Mesenchymal stem cell (in vitro differentiated cells and primary cell): ENCODE results near the gene DAPP1.

Source experiments
- DNase-seq: peaks from one replicate; pipeline ENCODE4 v3.0.0-alpha.2; 2013
- H2AFZ ChIP-seq: one replicate; pipeline ENCODE4 v1.6.1; 2013; ENCODE audit warnings: low read depth, mild to moderate bottlenecking, control low read depth, inconsistent platforms, low read length, moderate library complexity
- H2AK5ac ChIP-seq: 2 replicates; pipeline ENCODE4 v1.6.1; 2013; ENCODE audit warnings: low read length, moderate library complexity, mild to moderate bottlenecking, inconsistent platforms; ENCODE audit not compliant: severe bottlenecking
- H2BK120ac ChIP-seq: one replicate; pipeline ENCODE4 v1.6.1; 2013; ENCODE audit warnings: low read depth, mild to moderate bottlenecking, inconsistent platforms, low read length, moderate library complexity
- H2BK12ac ChIP-seq, 2 experiments: one replicate each; pipeline ENCODE4 v1.6.1; 2013; ENCODE audit warnings: inconsistent platforms in 2 of 2, low read length in 2 of 2, mild to moderate bottlenecking in 2 of 2, moderate library complexity in 2 of 2, control low read depth in 1 of 2
- H2BK15ac ChIP-seq: one replicate; pipeline ENCODE4 v1.6.1; 2013; ENCODE audit warnings: mild to moderate bottlenecking, low read depth, inconsistent platforms; ENCODE audit not compliant: poor library complexity, severe bottlenecking
- H2BK5ac ChIP-seq: 2 replicates; pipeline ENCODE4 v1.6.1; 2013; ENCODE audit warnings: low read depth, mild to moderate bottlenecking, low read length, control low read depth, inconsistent platforms; ENCODE audit not compliant: poor library complexity, severe bottlenecking
- H3K14ac ChIP-seq, 2 experiments: one replicate each; pipeline ENCODE4 v1.6.1; 2013; ENCODE audit warnings: inconsistent platforms in 2 of 2, low read length in 2 of 2, control low read depth in 1 of 2, mild to moderate bottlenecking in 1 of 2, moderate library complexity in 1 of 2
- H3K18ac ChIP-seq, 2 experiments: one replicate each; pipeline ENCODE4 v1.6.1; 2013; ENCODE audit warnings: inconsistent platforms in 2 of 2, low read length in 2 of 2, control low read depth in 1 of 2, low read depth in 1 of 2, mild to moderate bottlenecking in 1 of 2
- H3K23ac ChIP-seq, 2 experiments: one replicate each; pipeline ENCODE4 v1.6.1; 2013; ENCODE audit warnings: inconsistent platforms in 2 of 2, low read length in 2 of 2, mild to moderate bottlenecking in 2 of 2, moderate library complexity in 2 of 2, control low read depth in 1 of 2
- H3K27ac ChIP-seq: 2 replicates; pipeline ENCODE4 v1.5.1; 2013; ENCODE audit warnings: mild to moderate bottlenecking, moderate library complexity, low read length, control low read depth, inconsistent platforms; ENCODE audit not compliant: poor library complexity, severe bottlenecking
- H3K27me3 ChIP-seq, 2 experiments: 2 replicates each; pipeline versions ENCODE4 v1.6.1 to v1.7.0; 2013; ENCODE audit warnings: low read length in 2 of 2, mild to moderate bottlenecking in 2 of 2, moderate library complexity in 2 of 2, control low read depth in 1 of 2, inconsistent platforms in 1 of 2; ENCODE audit not compliant: control insufficient read depth in 1 of 2, insufficient read depth in 1 of 2
- H3K36me3 ChIP-seq, 2 experiments: 2 replicates each; pipeline versions ENCODE4 v1.6.1 to v1.7.0; 2013; ENCODE audit warnings: low read length in 2 of 2, control low read depth in 1 of 2, inconsistent platforms in 1 of 2, low read depth in 1 of 2, mild to moderate bottlenecking in 1 of 2; ENCODE audit not compliant: insufficient read depth in 2 of 2, control insufficient read depth in 1 of 2
- H3K4ac ChIP-seq, 2 experiments: one replicate each; pipeline ENCODE4 v1.6.1; 2013; ENCODE audit warnings: inconsistent platforms in 2 of 2, low read length in 2 of 2, mild to moderate bottlenecking in 2 of 2, moderate library complexity in 2 of 2, control low read depth in 1 of 2, low read depth in 1 of 2
- H3K4me1 ChIP-seq: 2 replicates; pipeline ENCODE4 v1.6.1; 2013; ENCODE audit warnings: low read depth, low read length, control low read depth; ENCODE audit not compliant: control insufficient read depth, insufficient read depth
- H3K4me2 ChIP-seq: 2 replicates; pipeline ENCODE4 v1.6.1; 2013; ENCODE audit warnings: low read length, mild to moderate bottlenecking, inconsistent platforms; ENCODE audit not compliant: poor library complexity, severe bottlenecking
- H3K4me3 ChIP-seq, 2 experiments: 2 replicates each; pipeline versions ENCODE4 v1.5.1 to v1.7.0; 2013; ENCODE audit warnings: low read length in 2 of 2, mild to moderate bottlenecking in 2 of 2, control low read depth in 1 of 2, low read depth in 1 of 2; ENCODE audit not compliant: insufficient read depth in 1 of 2
- H3K79me1 ChIP-seq: replicated peaks from 2 replicates; pipeline ENCODE4 v1.6.1; 2013; ENCODE audit warnings: mild to moderate bottlenecking, control low read depth, low read length, inconsistent platforms; ENCODE audit not compliant: poor library complexity, severe bottlenecking
- H3K9ac ChIP-seq: 2 replicates; pipeline ENCODE4 v1.7.0; 2013; ENCODE audit warnings: mild to moderate bottlenecking, low read length, moderate library complexity
- H3K9me3 ChIP-seq: 2 replicates; pipeline ENCODE4 v1.7.0; 2013; ENCODE audit warnings: mild to moderate bottlenecking, low read length; ENCODE audit not compliant: control insufficient read depth
- H4K8ac ChIP-seq: one replicate; pipeline ENCODE4 v1.6.1; 2013; ENCODE audit warnings: inconsistent platforms, mild to moderate bottlenecking, low read length, moderate library complexity
- H4K91ac ChIP-seq: one replicate; pipeline ENCODE4 v1.6.1; 2013; ENCODE audit warnings: mild to moderate bottlenecking, low read length, inconsistent platforms
- WGBS: methylation state at CpG from one replicate; pipeline ENCODE4 v1.1.7; 2013; ENCODE audit warnings: mixed read lengths; 5-methylcytosine and 5-hydroxymethylcytosine counted together

DAPP1 gene

DNA sequence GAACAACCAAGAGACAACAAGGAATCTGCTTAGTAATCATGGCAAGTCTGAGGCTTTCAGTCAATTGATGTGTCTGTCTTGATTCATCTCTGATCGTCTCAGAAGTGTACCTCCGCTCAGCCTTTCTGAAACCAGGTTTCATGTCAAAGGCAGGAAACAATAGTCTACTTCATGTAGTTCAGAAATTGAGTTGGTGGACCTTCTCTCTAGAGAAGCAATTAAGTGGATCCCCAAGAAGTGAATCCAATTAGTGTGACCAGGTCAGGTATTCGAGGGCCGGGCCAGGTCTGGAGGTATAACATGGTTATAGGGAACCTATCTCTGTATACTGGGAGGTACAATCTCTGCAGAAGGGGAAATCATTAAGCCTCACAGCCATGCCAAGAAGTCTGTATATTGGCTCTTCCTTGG, 32.0 kb downstream of the DAPP1 start:
- Histone ChIP-seq H4K91ac (no peak overlapping the region), H3K36me3 (no peaks in the 10 kb centered on the region), H3K27ac (no peak overlapping the region), H3K4ac (no peak overlapping the region), H2BK5ac (no peak overlapping the region), H2AK5ac (no peak overlapping the region), H3K9ac (no peak overlapping the region), H3K14ac (no peak overlapping the region), H3K27me3 (no peaks in the 10 kb centered on the region), H2BK120ac (no peak overlapping the region), H3K4me1 (no peaks in the 10 kb centered on the region), H2BK12ac (no peak overlapping the region), H4K8ac (no peak overlapping the region), H3K23ac (no peak overlapping the region), H2AFZ (no peak overlapping the region), H2BK15ac (no peak overlapping the region), H3K4me3 (no peak overlapping the region), H3K4me2 (no peak overlapping the region), H3K9me3 (no peaks in the 10 kb centered on the region), H3K79me1 (no peaks in the 10 kb centered on the region), H3K18ac (no peak overlapping the region)
- over 99% methylated on average over 4 of the region's 4 CpGs for WGBS
- DNase-seq: no peak

DNA sequence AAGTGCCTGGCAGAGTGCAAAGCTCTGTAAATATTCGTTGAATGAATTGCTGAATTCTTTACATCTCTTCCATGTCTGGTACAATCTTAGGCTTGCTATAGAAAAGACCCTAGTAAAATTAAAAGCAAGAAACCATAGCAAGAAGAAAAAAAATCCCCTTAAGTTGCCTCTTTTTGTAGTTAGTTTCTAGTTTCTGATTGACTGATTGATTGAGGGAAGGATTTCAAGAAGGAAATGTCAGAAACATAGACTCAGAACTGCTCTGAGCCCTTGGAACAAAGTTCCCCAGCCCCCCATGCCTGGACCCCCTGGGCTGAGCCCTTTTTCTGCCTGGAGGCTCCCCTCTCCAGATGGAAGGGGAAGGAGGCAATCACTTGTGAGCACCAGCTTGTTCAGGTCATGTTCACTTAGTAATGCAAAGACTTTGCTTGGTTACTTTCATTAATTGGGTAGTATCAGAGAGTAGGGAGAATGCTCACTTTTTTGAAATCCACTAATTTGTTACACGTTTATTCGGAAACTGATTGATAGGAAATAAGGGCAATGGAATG, 35.6 kb downstream of the DAPP1 start:
- no peak overlapping the region for H3K4ac ChIP-seq
- H2BK12ac ChIP-seq: no peak overlapping the region
- H3K27ac ChIP-seq: no peak overlapping the region
- H3K4me1 ChIP-seq: no peaks in the 10 kb centered on the region
- H3K9ac ChIP-seq: no peak overlapping the region
- no peaks in the 10 kb centered on the region for H3K36me3 ChIP-seq
- no peak overlapping the region for H3K14ac ChIP-seq
- H4K8ac ChIP-seq: no peak overlapping the region
- H2AK5ac ChIP-seq: no peak overlapping the region
- no peak overlapping the region for H2BK120ac ChIP-seq
- no peak overlapping the region for H2BK5ac ChIP-seq
- H4K91ac ChIP-seq: no peak overlapping the region
- H3K18ac ChIP-seq: no peak overlapping the region
- 89% methylated on average over 2 of the region's 3 CpGs for WGBS
- H3K27me3 ChIP-seq: no peaks in the 10 kb centered on the region
- H2AFZ ChIP-seq: no peak overlapping the region
- no peak overlapping the region for H3K23ac ChIP-seq
- no peak overlapping the region for H3K4me2 ChIP-seq
- DNase-seq: no peak
- H3K79me1 ChIP-seq: no peaks in the 10 kb centered on the region
- H3K9me3 ChIP-seq: no peaks in the 10 kb centered on the region
- H3K4me3 ChIP-seq: no peak overlapping the region
- no peak overlapping the region for H2BK15ac ChIP-seq

DNA sequence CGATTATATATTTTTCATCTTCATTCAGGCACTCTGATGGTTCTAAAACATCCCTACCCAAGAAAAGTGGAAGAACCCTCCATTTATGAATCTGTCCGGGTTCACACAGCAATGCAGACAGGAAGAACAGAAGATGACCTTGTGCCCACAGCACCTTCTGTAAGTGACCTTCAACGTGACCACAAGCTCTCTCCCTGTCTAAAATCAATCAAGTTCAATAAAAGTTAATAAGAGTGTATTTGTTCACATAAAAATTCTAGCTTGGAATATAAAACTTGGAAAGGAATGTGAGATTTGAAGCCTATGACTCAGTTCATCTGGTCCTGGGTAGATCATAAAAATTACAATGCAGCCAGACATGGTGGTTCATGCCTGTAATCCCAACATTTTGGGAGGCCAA, 36.6 kb downstream of the DAPP1 start:
- H3K27me3 ChIP-seq: no peaks in the 10 kb centered on the region
- no peak overlapping the region for H3K4me3 ChIP-seq

DNA sequence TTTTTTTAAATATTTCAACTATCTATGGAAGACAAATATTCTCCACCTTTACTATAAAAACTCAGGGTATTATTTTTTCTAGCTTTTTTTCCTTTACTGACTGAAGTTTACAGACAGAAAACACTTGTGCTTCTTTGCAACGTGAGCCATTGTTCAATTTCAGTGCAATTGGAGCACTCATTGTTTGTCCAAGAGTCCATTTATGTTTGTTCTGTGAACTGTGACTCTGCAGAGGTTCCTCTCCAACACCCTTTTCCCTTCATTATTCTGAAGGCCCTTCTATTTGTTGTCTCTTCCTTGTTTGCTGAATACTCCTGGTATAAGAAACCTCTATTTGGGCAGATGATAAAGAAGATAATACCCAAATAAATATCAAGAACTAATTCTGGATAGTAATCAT, 37.4 kb downstream of the DAPP1 start:
- Histone ChIP-seq H2AFZ (no peak overlapping the region), H3K4me2 (no peak overlapping the region), H3K14ac (no peak overlapping the region), H2BK15ac (no peak overlapping the region), H3K18ac (no peak overlapping the region), H3K4me3 (no peak overlapping the region), H3K79me1 (no peaks in the 10 kb centered on the region), H3K4me1 (no peaks in the 10 kb centered on the region), H2AK5ac (no peak overlapping the region), H3K4ac (no peak overlapping the region), H2BK120ac (no peak overlapping the region), H2BK12ac (no peak overlapping the region), H4K91ac (no peak overlapping the region), H3K9ac (no peak overlapping the region), H4K8ac (no peak overlapping the region), H2BK5ac (no peak overlapping the region), H3K27me3 (no peaks in the 10 kb centered on the region), H3K36me3 (no peaks in the 10 kb centered on the region), H3K23ac (no peak overlapping the region), H3K9me3 (no peaks in the 10 kb centered on the region), H3K27ac (no peak overlapping the region)
- no peak for DNase-seq
- 75% methylated on average over 1 of the region's 1 CpG for WGBS

More for the DNA sequence above, 36.6 kb downstream of the DAPP1 start:
- no peak overlapping the region for H3K4ac ChIP-seq
- DNase-seq: no peak
- no peaks in the 10 kb centered on the region for H3K4me1 ChIP-seq
- no peak overlapping the region for H2AFZ ChIP-seq
- no peak overlapping the region for H3K4me2 ChIP-seq
- H3K18ac ChIP-seq: no peak overlapping the region
- H4K8ac ChIP-seq: no peak overlapping the region
- no peak overlapping the region for H2AK5ac ChIP-seq
- H2BK12ac ChIP-seq: no peak overlapping the region
- no peaks in the 10 kb centered on the region for H3K79me1 ChIP-seq
- H4K91ac ChIP-seq: no peak overlapping the region
- H3K9ac ChIP-seq: no peak overlapping the region
- H3K9me3 ChIP-seq: no peaks in the 10 kb centered on the region
- H3K36me3 ChIP-seq: no peaks in the 10 kb centered on the region
- no peak overlapping the region for H3K27ac ChIP-seq
- no peak overlapping the region for H3K23ac ChIP-seq
- no peak overlapping the region for H2BK120ac ChIP-seq
- H2BK5ac ChIP-seq: no peak overlapping the region
- H3K14ac ChIP-seq: no peak overlapping the region
- H2BK15ac ChIP-seq: no peak overlapping the region
- WGBS: 95% methylated on average over 2 of the region's 3 CpGs
